ENCODE results near the gene TGOLN2.
"Not testable (repeated sequence)": the region's sequence is repeated elsewhere in the genome, so short reads cannot be mapped to it uniquely, and the experiment has no call there.

TGOLN2 gene

GRCh38 chr2:85327822-85328617 lies at the start of gene TGOLN2:
TGOLN2 (minus strand) TSS chr2:85327989; CDS start chr2:85327962, 27 bp downstream.
- peak; percentile 89 for DNase-seq (ENCODE audit: low spot score)

GRCh38 chr2:85377083-85377482 lies 49.3 kb upstream of the TGOLN2 start:
- no peak for DNase-seq (ENCODE audit: low spot score)

- no peak for DNase-seq (ENCODE audit: low spot score)
Measured at GRCh38 chr2:85376291-85377065, 48.7 kb upstream of the TGOLN2 start.

- no peak for DNase-seq (ENCODE audit: low spot score)
Measured at GRCh38 chr2:85371045-85371444, 43.3 kb upstream of the TGOLN2 start.

DNA sequence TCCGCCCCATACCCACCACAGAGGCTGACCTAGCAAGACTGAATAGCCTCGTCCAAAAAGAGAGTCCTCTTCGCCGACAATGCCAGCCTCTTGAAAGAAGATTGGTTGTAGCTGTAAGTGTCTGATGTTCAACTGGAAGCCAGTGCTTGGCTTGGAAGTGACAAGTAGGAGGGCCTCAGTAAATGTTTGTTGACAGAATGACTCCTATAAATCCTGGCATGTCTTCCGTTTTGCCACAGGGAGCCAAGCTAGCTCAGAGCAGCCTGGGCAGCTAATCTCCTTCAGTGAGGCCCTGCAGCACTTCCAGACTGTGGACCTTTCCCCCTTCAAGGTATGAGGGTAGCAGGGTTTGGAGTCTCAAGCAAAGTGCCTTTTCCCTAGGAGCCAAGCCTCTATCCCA lies 41.7 kb upstream of the TGOLN2 start:
- DNase-seq (ENCODE audit: low spot score): no peak

DNA sequence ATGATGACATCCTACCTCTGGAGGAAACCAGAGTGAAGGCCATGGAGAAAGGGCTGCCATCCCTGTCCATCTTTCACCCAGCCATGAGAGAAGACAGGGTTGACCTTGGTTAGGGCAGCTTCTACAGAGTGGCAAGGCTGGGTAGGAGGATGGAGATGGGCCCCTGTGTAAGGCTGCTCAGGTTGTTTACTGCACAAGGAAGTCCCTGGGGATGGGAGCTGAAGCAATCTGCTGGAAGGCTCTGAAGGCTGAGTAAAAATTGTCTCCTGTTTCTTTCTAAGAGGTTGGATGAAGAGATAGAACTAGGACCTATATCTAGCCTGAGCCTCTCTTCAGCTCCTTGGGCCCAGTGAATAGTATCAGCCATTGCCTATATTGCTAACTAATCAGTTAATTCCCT lies 41.1 kb upstream of the TGOLN2 start:
- DNase-seq (ENCODE audit: low spot score): no peak

- no peak for DNase-seq (ENCODE audit: low spot score)
Measured at GRCh38 chr2:85367180-85367579, 39.4 kb upstream of the TGOLN2 start.

- not testable (repeated sequence) for DNase-seq (ENCODE audit: low spot score)
Measured at GRCh38 chr2:85362653-85363387, 35.0 kb upstream of the TGOLN2 start.

DNA sequence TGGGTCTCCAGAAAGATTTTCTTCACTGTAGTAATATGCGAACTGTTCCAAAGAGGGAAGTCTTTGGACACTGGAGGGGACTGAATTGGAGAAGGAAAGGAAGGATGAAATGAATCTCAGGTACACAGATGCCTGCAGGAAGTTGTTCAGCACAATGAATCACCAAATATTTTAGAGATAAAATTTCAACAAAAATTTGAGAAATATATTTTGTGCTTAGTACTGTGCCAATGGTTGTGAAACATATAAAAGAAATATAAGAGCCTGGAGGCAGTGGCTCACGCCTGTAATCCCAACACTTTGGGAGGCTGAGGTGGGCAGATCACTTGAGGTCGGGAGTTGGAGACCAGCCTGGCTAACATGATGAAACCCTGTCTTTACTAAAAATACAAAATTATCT lies 29.9 kb upstream of the TGOLN2 start:
- DNase-seq (ENCODE audit: low spot score): no peak

DNA sequence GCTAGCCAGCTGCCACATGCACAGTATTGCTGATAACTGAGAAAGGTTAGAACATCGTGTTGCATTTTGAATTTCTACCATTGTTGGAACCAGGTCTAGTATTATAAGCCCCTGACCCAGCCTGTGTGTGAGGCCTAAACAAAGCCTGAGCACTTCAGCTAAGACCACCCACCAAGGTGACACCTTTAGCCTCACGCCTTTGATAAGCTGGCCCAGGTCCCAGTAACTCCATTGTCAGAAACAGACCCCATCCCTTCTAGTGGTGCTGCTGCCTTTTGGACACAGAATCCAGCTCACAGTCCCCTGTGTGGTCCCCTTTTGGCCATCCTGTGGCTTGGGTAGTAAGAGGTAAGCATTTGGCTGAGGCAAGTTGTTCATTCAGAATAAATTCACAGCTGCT lies 28.4 kb upstream of the TGOLN2 start:
- DNase-seq (ENCODE audit: low spot score): no peak

GRCh38 chr2:85355521-85355920 lies 27.7 kb upstream of the TGOLN2 start:
- DNase-seq (ENCODE audit: low spot score): no peak

GRCh38 chr2:85355073-85355410 lies 27.3 kb upstream of the TGOLN2 start:
- no peak for DNase-seq (ENCODE audit: low spot score)

GRCh38 chr2:85354286-85355072 lies 26.7 kb upstream of the TGOLN2 start, which contains the start of the genes ELMOD3 and RETSAT:
ELMOD3 (plus strand) TSS chr2:85354769; CDS start chr2:85357199, 2,430 bp downstream.
RETSAT (minus strand) TSS chr2:85354528; CDS start chr2:85354507, 21 bp downstream.
- DNase-seq (ENCODE audit: low spot score): peak; percentile 98

DNA sequence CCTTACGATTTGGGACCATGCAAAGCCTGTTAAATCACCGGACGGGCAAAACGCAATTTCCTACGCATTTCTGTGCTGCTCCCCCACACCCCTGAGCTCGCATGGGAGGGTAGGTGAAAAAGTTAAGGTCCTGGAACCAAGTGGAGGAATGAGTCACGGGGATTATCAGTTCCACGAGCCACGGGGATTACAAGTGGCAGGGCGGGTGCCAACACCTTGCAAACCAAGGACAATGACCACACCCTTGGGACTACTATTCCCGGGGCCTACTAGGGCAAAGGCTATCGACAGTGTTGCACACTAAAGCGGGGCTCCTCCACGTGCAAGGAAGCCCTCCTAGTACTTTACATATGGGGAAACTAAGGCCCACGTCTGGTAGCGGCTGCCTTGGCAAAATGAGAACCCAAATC lies 26.1 kb upstream of the TGOLN2 start:
- DNase-seq (ENCODE audit: low spot score): peak; percentile 10

GRCh38 chr2:85347599-85347998 lies 19.8 kb upstream of the TGOLN2 start:
- DNase-seq (ENCODE audit: low spot score): no peak

DNA sequence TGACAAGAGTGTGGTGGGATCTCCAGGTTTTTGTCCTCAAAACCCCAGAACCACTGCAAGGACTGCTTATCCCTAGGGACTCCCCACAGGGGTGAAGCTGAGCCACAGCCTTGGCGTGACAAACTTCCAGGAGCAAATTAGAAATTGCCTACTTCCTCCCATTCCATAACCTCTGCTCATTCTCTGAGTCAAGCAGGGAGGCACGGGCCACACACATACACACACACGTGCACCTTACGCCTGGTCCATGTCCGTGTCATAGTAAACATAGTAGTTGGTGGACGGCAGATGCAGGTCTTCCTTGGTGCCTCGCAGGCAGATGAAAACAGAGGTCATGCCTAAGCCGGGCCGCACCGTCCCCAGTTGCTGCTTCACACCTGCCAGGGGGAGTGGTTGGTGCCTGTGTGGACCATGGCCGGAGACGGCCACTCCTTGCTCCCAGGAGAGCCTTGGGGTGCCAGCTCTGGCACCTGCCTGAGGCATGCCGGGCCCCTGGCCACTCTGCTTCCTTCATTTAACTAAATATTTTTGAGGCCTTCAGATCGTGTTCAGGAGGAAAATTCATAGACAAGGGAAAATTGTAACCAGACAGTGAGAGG lies 16.7 kb upstream of the TGOLN2 start:
- DNase-seq (ENCODE audit: low spot score): no peak

DNA sequence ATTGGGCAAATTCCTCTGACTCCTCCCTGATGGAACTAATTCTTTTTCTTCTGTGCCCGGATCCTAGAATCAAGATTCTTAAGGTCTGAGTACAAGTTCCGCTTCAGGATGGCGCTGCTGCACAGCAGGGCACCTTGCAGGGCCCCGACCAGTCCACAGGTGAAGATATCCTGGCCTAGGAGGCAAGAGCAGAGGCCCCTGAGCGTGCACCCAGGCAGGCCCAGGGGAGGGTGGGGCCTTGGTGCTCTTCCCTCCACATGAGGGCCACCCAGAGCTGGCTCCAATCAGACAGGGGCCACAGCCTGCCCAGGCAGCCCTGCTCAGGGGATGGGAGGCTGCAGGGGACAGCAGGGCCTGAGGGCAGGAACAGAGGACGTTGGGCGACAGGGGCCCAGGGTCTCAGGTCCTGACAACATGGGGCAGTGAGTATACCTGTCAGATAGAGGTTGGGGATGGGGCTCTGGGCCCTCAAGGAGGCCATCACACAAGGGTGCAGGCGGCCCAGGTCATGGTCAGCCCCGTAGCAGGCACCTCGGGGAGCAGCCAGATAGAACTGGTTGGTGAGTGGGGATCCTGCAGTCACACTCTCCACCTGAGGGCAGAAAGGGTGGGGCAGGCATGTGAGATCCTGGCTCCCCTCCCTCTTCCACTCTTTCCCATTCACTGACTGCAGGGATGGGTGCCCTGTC lies 15.6 kb upstream of the TGOLN2 start:
- not testable (repeated sequence) for DNase-seq (ENCODE audit: low spot score)

DNA sequence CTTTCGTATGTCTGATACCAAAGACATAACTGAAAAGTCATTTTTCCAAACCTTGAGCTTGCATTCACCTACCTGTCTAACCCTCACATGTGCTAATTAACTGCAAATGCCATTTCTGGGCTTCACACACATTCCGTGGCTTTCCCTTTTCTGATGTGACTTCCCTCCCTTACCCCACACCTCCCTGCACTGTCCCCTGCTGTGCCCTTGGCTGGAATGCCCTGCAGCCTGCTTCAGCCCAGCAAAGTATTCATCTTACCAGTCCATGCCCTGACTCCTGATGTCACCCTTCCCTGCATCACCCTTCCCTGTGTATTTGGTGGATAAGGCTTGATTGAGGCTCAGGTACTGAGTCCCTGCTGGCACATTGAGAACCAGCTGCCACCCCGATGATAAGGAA lies 14.4 kb upstream of the TGOLN2 start:
- DNase-seq (ENCODE audit: low spot score): no peak

GRCh38 chr2:85341269-85342029 lies 13.7 kb upstream of the TGOLN2 start:
- DNase-seq (ENCODE audit: low spot score): no peak
